ENCODE data around the gene GBA3. TPM values are rescaled to one million over a fixed set of nuclear protein-coding genes. Genes with fewer than 3 reads are reported as not detected.
A peak's percentile ranks its signal among the peaks of the same experiment; 100 is the strongest.

Gene GBA3
- total and polyA plus RNA-seq, 8 donors: 0.12 to 0.92 (median 0.26) TPM; not detected in 2

GRCh38 chr4:22677780-22678179, 15.0 kb upstream of the GBA3 start:
- Histone ChIP-seq H3K36me3 (no peaks in the 10 kb centered on the region), H3K27me3 (no peaks in the 10 kb centered on the region), H3K9me3 (no peaks in the 10 kb centered on the region), H3K4me3 (no peak overlapping the region), H3K27ac (no peak overlapping the region), H3K4me1 (no peaks in the 10 kb centered on the region)
- ATAC-seq (no peak), DNase-seq (no peak), FAIRE-seq (no peak)
- intact Hi-C loops (cut with DNase I): no loop called here
- WGBS, 2 donors: 67 to 73% methylated on average over 1 of the region's 1 CpG
- no peak for TF ChIP-seq CTCF (IDR thresholded peaks at IDR 0.05)

GRCh38 chr4:22678940-22679854, 13.5 kb upstream of the GBA3 start:
- Histone ChIP-seq H3K9me3 (no peaks in the 10 kb centered on the region), H3K4me3 (no peak overlapping the region), H3K4me1 (no peaks in the 10 kb centered on the region), H3K27ac (no peak overlapping the region), H3K36me3 (no peaks in the 10 kb centered on the region), H3K27me3 (no peaks in the 10 kb centered on the region)
- no peak for DNase-seq
- TF ChIP-seq CTCF (IDR thresholded peaks at IDR 0.05): no peak
- intact Hi-C loops (cut with DNase I): no loop called here
- no peak for FAIRE-seq
- ATAC-seq: peak in 1 of 4 donors; percentile 46
- 57 to 67% methylated on average over 3 of the region's 3 CpGs for WGBS, 2 donors

GRCh38 chr4:22680065-22680642, 12.6 kb upstream of the GBA3 start:
- Histone ChIP-seq H3K27ac (no peak overlapping the region), H3K9me3 (no peaks in the 10 kb centered on the region), H3K27me3 (no peaks in the 10 kb centered on the region), H3K4me1 (no peaks in the 10 kb centered on the region), H3K36me3 (no peaks in the 10 kb centered on the region), H3K4me3 (no peak overlapping the region)
- intact Hi-C loops (cut with DNase I): no loop called here
- 65 to 67% methylated on average over 4 of the region's 4 CpGs for WGBS, 2 donors
- no peak for TF ChIP-seq CTCF (IDR thresholded peaks at IDR 0.05)
- DNase-seq (no peak), ATAC-seq (no peak), FAIRE-seq (no peak)

GRCh38 chr4:22683726-22684125, 9.0 kb upstream of the GBA3 start:
- Histone ChIP-seq H3K36me3 (no peaks in the 10 kb centered on the region), H3K27me3 (no peaks in the 10 kb centered on the region), H3K4me1 (no peaks in the 10 kb centered on the region), H3K27ac (no peak overlapping the region), H3K9me3 (no peaks in the 10 kb centered on the region), H3K4me3 (no peak overlapping the region)
- intact Hi-C loops (cut with DNase I): no loop called here
- DNase-seq (no peak), ATAC-seq (no peak), FAIRE-seq (no peak)
- no peak for TF ChIP-seq CTCF (IDR thresholded peaks at IDR 0.05)

GRCh38 chr4:22686141-22686540, 6.6 kb upstream of the GBA3 start:
- H3K9me3 ChIP-seq: no peaks in the 10 kb centered on the region
- DNase-seq: no peak
- no peak overlapping the region for H3K4me3 ChIP-seq
- intact Hi-C loops (cut with DNase I): loop anchor here in 1 of 3 donors (5.0 kb wide), 1 partner anchor 279 kb away; no protein-coding TSS in a partner anchor
- WGBS, 2 donors: 35 to 46% methylated on average over 5 of the region's 5 CpGs
- no peaks in the 10 kb centered on the region for H3K36me3 ChIP-seq
- ATAC-seq: no peak
- no peak for FAIRE-seq
- H3K27ac ChIP-seq: no peak overlapping the region
- TF ChIP-seq CTCF (IDR thresholded peaks at IDR 0.05): no peak
- no peaks in the 10 kb centered on the region for H3K4me1 ChIP-seq
- no peaks in the 10 kb centered on the region for H3K27me3 ChIP-seq

Measured in pancreas (tissue), 10 donors.